H1 (cell line): ENCODE measurements around the gene AGT. TPM values are rescaled to one million over a fixed set of nuclear protein-coding genes. Genes with fewer than 3 reads are reported as not detected.

ENCODE experiments used
- CTCF ChIA-PET: fragments of 300-600 bp; sonication (Branson Sonifier 250); formaldehyde crosslinking; loops from one replicate; lab custom pipeline; 2021; ENCODE audit not compliant: partially characterized antibody; lab: Charles Lee
- POLR2A ChIA-PET: fragments of 300-600 bp; sonication (Branson Sonifier 250); formaldehyde crosslinking; loops from one replicate; lab custom pipeline; 2021; ENCODE audit warnings: inconsistent platforms; ENCODE audit not compliant: partially characterized antibody; lab: Charles Lee
- DNase-seq, 2 experiments: peaks; one replicate each; pipeline versions ENCODE4 v3.0.0 to v3.0.0-alpha.2; 2010 to 2022; ENCODE audit warnings: low spot score in 2 of 2, low read depth in 1 of 2, mixed read lengths in 1 of 2
- FAIRE-seq: peaks from 2 replicates; lab custom pipeline; 2011; peaks lifted over from hg19 to GRCh38; lab: Jason Lieb, UNC
- H2AFZ ChIP-seq: 2 replicates; pipeline ENCODE4 v1.8.1; 2012; ENCODE audit warnings: low read length, inconsistent platforms
- H2AK5ac ChIP-seq: 2 replicates; pipeline ENCODE4 v1.6.1; 2013; ENCODE audit warnings: low read depth, low read length
- H2BK120ac ChIP-seq: replicated peaks from 2 replicates; pipeline ENCODE3; 2013; ENCODE audit warnings: low read depth, low read length, inconsistent platforms
- H2BK12ac ChIP-seq: 2 replicates; pipeline ENCODE4 v1.6.1; 2013; ENCODE audit warnings: low read depth, low read length
- H2BK15ac ChIP-seq: 2 replicates; pipeline ENCODE4 v1.6.1; 2013; ENCODE audit warnings: low read length
- H2BK20ac ChIP-seq: 2 replicates; pipeline ENCODE4 v1.6.1; 2013; ENCODE audit warnings: low read length
- H2BK5ac ChIP-seq: 2 replicates; pipeline ENCODE4 v1.6.1; 2013; ENCODE audit warnings: low read depth, low read length
- H3K14ac ChIP-seq: 2 replicates; pipeline ENCODE4 v1.6.1; 2013; ENCODE audit warnings: inconsistent platforms; ENCODE audit not compliant: insufficient read length
- H3K18ac ChIP-seq: 2 replicates; pipeline ENCODE4 v1.6.1; 2013; ENCODE audit warnings: low read length; ENCODE audit errors: extremely low read depth
- H3K23ac ChIP-seq: 2 replicates; pipeline ENCODE4 v1.6.1; 2013; ENCODE audit warnings: inconsistent platforms; ENCODE audit not compliant: insufficient read length
- H3K23me2 ChIP-seq: 2 replicates; pipeline ENCODE4 v1.6.1; 2013; ENCODE audit warnings: low read depth, low read length
- H3K27ac ChIP-seq: 2 replicates; pipeline ENCODE4 v1.6.1; 2011; ENCODE audit warnings: low read depth, low read length, inconsistent platforms
- H3K27me3 ChIP-seq, 4 experiments: replicated peaks in 1 of 4; 1 replicate in 1 of 4; 2 replicates in 3 of 4; pipeline versions ENCODE4 v1.6.1 to v1.8.1; 2011 to 2013; ENCODE audit warnings: low read length in 3 of 4, mild to moderate bottlenecking in 3 of 4, inconsistent platforms in 2 of 4, mixed read lengths in 2 of 4, moderate library complexity in 1 of 4; ENCODE audit not compliant: control insufficient read depth in 3 of 4, insufficient read depth in 3 of 4; ENCODE audit errors: extremely low read depth in 1 of 4
- H3K36me3 ChIP-seq, 4 experiments: 2 replicates each; pipeline versions ENCODE4 v1.6.1 to v1.8.1; 2011 to 2013; ENCODE audit warnings: mild to moderate bottlenecking in 4 of 4, low read length in 3 of 4, moderate library complexity in 2 of 4, control low read depth in 1 of 4, inconsistent platforms in 1 of 4; ENCODE audit not compliant: insufficient read depth in 4 of 4, control insufficient read depth in 2 of 4
- H3K4ac ChIP-seq: replicated peaks from 2 replicates; pipeline ENCODE3; 2013; ENCODE audit warnings: low read length, low read depth, mixed read lengths, inconsistent platforms; ENCODE audit not compliant: insufficient read length
- H3K4me1 ChIP-seq, 4 experiments: replicated peaks in 1 of 4; 1 replicate in 1 of 4; 2 replicates in 3 of 4; pipeline versions ENCODE4 v1.6.1 to v1.8.1; 2011 to 2013; ENCODE audit warnings: low read length in 3 of 4, inconsistent platforms in 2 of 4, mixed read lengths in 1 of 4; ENCODE audit not compliant: insufficient read depth in 4 of 4, control insufficient read depth in 3 of 4
- H3K4me2 ChIP-seq, 2 experiments: 2 replicates each; pipeline versions ENCODE4 v1.6.1 to v1.8.1; 2011 to 2013; ENCODE audit warnings: low read depth in 2 of 2, low read length in 2 of 2, control low read depth in 1 of 2, inconsistent platforms in 1 of 2, mild to moderate bottlenecking in 1 of 2; ENCODE audit not compliant: insufficient read depth in 1 of 2
- H3K4me3 ChIP-seq, 4 experiments: fragments of 200-600, 300-600 bp in 1 of 4; sonication (generic), shearing (Covaris generic), sonication (Bioruptor Twin) in 1 of 4; 2 replicates each; pipeline versions ENCODE4 v1.5.1 to v1.8.1; 2011 to 2016; ENCODE audit warnings: low read length in 4 of 4, low read depth in 3 of 4, control low read depth in 2 of 4, inconsistent platforms in 2 of 4, mild to moderate bottlenecking in 2 of 4, mixed read lengths in 1 of 4, moderate library complexity in 1 of 4; ENCODE audit not compliant: insufficient read depth in 2 of 4; ENCODE audit errors: extremely low read depth in 1 of 4
- H3K56ac ChIP-seq: replicated peaks from 2 replicates; pipeline ENCODE3; 2013; ENCODE audit warnings: low read depth, mild to moderate bottlenecking, mixed read lengths, low read length, inconsistent platforms; ENCODE audit not compliant: insufficient read length
- H3K79me1 ChIP-seq: 2 replicates; pipeline ENCODE4 v1.6.1; 2013; ENCODE audit warnings: low read depth, low read length, control low read depth
- H3K79me2 ChIP-seq, 2 experiments: 2 replicates each; pipeline versions ENCODE4 v1.6.1 to v1.8.1; 2012 to 2013; ENCODE audit warnings: low read length in 2 of 2, mild to moderate bottlenecking in 2 of 2, inconsistent platforms in 1 of 2; ENCODE audit not compliant: insufficient read depth in 2 of 2, control insufficient read depth in 1 of 2
- H3K9ac ChIP-seq, 4 experiments: replicated peaks in 1 of 4; 1 replicate in 1 of 4; 2 replicates in 3 of 4; pipeline versions ENCODE4 v1.6.1 to v1.8.1; 2011 to 2013; ENCODE audit warnings: low read depth in 3 of 4, low read length in 3 of 4, control low read depth in 2 of 4, mild to moderate bottlenecking in 2 of 4, moderate library complexity in 2 of 4, inconsistent platforms in 1 of 4; ENCODE audit errors: extremely low read depth in 1 of 4
- H3K9me3 ChIP-seq, 2 experiments: 2 replicates each; pipeline versions ENCODE4 v1.6.1 to v1.8.1; 2012 to 2013; ENCODE audit warnings: mild to moderate bottlenecking in 2 of 2, moderate library complexity in 2 of 2, control low read depth in 1 of 2, inconsistent platforms in 1 of 2, low read depth in 1 of 2, low read length in 1 of 2, mixed read lengths in 1 of 2; ENCODE audit not compliant: insufficient read depth in 2 of 2
- H4K20me1 ChIP-seq, 2 experiments: replicated peaks in 1 of 2; 2 replicates each; pipeline versions ENCODE3 to v1.8.1; 2011 to 2013; ENCODE audit warnings: inconsistent platforms in 2 of 2, low read length in 2 of 2, mild to moderate bottlenecking in 1 of 2; ENCODE audit not compliant: insufficient read depth in 2 of 2, control insufficient read depth in 1 of 2
- H4K5ac ChIP-seq: 2 replicates; pipeline ENCODE4 v1.6.1; 2013; ENCODE audit warnings: low read length, low read depth, mixed read lengths, inconsistent platforms; ENCODE audit not compliant: insufficient read length
- H4K8ac ChIP-seq: 2 replicates; pipeline ENCODE4 v1.8.0; 2013; ENCODE audit warnings: mild to moderate bottlenecking, moderate library complexity, low read length, inconsistent platforms; ENCODE audit not compliant: insufficient read depth; ENCODE audit errors: extremely low read depth
- H4K91ac ChIP-seq: replicated peaks from 2 replicates; pipeline ENCODE3; 2013; ENCODE audit warnings: low read length, mixed read lengths, inconsistent platforms; ENCODE audit not compliant: insufficient read length
- ATF3 ChIP-seq: IDR thresholded peaks from 2 replicates; pipeline ENCODE4 v1.6.1; 2011; ENCODE audit warnings: low read depth, mild to moderate bottlenecking, low read length; ENCODE audit not compliant: insufficient read depth
- CBX5 ChIP-seq: fragments of 300-800, 300-1000 bp; sonication (generic); IDR thresholded peaks from 2 replicates; pipeline ENCODE4 v1.7.1; 2016; ENCODE audit warnings: antibody characterized with exemption, low read length, low read depth
- CHD1 ChIP-seq: IDR thresholded peaks from 2 replicates; pipeline ENCODE4 v1.6.1; 2012; ENCODE audit warnings: low read depth, low read length, improper control_type of control experiment
- E2F6 ChIP-seq: IDR thresholded peaks from 2 replicates; pipeline ENCODE4 v1.6.1; 2012; ENCODE audit warnings: inconsistent platforms
- EZH2 ChIP-seq: fragments of 200-600 bp; sonication (generic); IDR thresholded peaks from 2 replicates; pipeline ENCODE4 v1.7.1; 2012; ENCODE audit warnings: low read depth, mild to moderate bottlenecking, moderate library complexity, low read length, inconsistent platforms; ENCODE audit not compliant: severe bottlenecking
- JUN ChIP-seq: IDR thresholded peaks from 2 replicates; pipeline ENCODE4 v1.6.1; 2011; ENCODE audit warnings: low read depth, mild to moderate bottlenecking, improper control_type of control experiment, low read length
- KDM1A ChIP-seq: fragments of 200-600, 300-600 bp; sonication (generic); IDR thresholded peaks from 2 replicates; pipeline ENCODE4 v1.7.1; 2016; ENCODE audit warnings: mild to moderate bottlenecking, low read length, borderline replicate concordance
- RAD21 ChIP-seq, 2 experiments: IDR thresholded peaks in 1 of 2; conservative IDR thresholded peaks in 1 of 2; 2 replicates each; pipeline ENCODE4 v1.6.1; 2011; ENCODE audit warnings: low read depth in 2 of 2, low read length in 2 of 2, improper control_type of control experiment in 1 of 2, inconsistent platforms in 1 of 2, mild to moderate bottlenecking in 1 of 2, moderate library complexity in 1 of 2
- SIRT6 ChIP-seq: IDR thresholded peaks from one replicate; pipeline ENCODE4 v1.7.1; 2012; ENCODE audit warnings: low read length, inconsistent platforms
- SIX5 ChIP-seq: IDR thresholded peaks from 2 replicates; pipeline ENCODE4 v1.6.1; 2011; ENCODE audit warnings: mild to moderate bottlenecking, low read depth, low read length
- TAF1 ChIP-seq: IDR thresholded peaks from 2 replicates; pipeline ENCODE4 v1.6.1; 2011; ENCODE audit warnings: mild to moderate bottlenecking, low read depth, low read length
- YY1 ChIP-seq: IDR thresholded peaks from 2 replicates; pipeline ENCODE4 v1.6.1; 2011; ENCODE audit warnings: low read depth, mild to moderate bottlenecking, low read length
- WGBS, 2 experiments: shearing (Covaris generic) in 1 of 2; methylation state at CpG; one replicate each; pipeline versions ENCODE4 v1.1.6 to v1.1.7; 2013 to 2015; ENCODE audit warnings: low lambda C conversion rate in 2 of 2, mixed read lengths in 2 of 2, inconsistent platforms in 1 of 2, low coverage in 1 of 2, missing lambda C conversion rate in 1 of 2; ENCODE audit not compliant: insufficient replicate concordance in 2 of 2, insufficient coverage in 1 of 2, insufficient read length in 1 of 2; ENCODE audit errors: extremely low coverage in 1 of 2, missing lambda C conversion rate in 1 of 2; 5-methylcytosine and 5-hydroxymethylcytosine counted together
- polyA plus RNA-seq, 7 experiments: library from polyadenylated mRNA; depleted of rRNA in 3 of 7; stranded (reverse) in 5 of 7; unstranded in 2 of 7; fragments of >200 nt in 5 of 7; fragments of 200-250 nt in 2 of 7; gene quantifications; 1 replicate in 5 of 7; 2 replicates in 1 of 7; 4 replicates in 1 of 7; pipeline versions ENCODE4 v1.2.1 to v1.2.3, GENCODE V29; 2011 to 2013; ENCODE audit warnings: missing spikeins in 2 of 7, mixed read lengths in 2 of 7
- total RNA-seq: library from RNA; stranded (reverse); fragmentation: NEBNext Ultra II Directional; extraction: Animal tissue kit (Norgen Biotek cat#: 25700); gene quantifications from 2 replicates; pipeline ENCODE4 v1.2.1, GENCODE V29; 2021

The AGT gene
- total and polyA plus RNA-seq, 2 of the 8 experiments (the other 6 are each of a cell fraction or from before 2014, with no cell fraction given): 0.20 TPM; not detected in 1

- peak overlapping the region; percentile 75 to 79; a peak in 3 of 4 replicates for H3K4me2 ChIP-seq
- peak overlapping the region; percentile 98 for H2BK20ac ChIP-seq
- H4K5ac ChIP-seq: peak overlapping the region; percentile 38
- H3K9ac ChIP-seq: peak overlapping the region in 2 of 4 experiments; percentile 16 to 34; a peak in 1 of 7 replicates
- peak overlapping the region; percentile 47 for H2BK120ac ChIP-seq
- H3K56ac ChIP-seq: no peak overlapping the region
- no peak overlapping the region for H3K14ac ChIP-seq
- POLR2A ChIA-PET: interaction anchor here (0.7 to 1.7 kb wide), 11 partner anchors 8 to 108 kb away, joined by 3 to 6 read pairs (median 3); no protein-coding TSS in a partner anchor
- peak overlapping the region; percentile 94 for H2BK5ac ChIP-seq
- H4K20me1 ChIP-seq: no peaks in the 10 kb centered on the region
- peak overlapping the region; percentile 87 for H3K27ac ChIP-seq
- peak overlapping the region; percentile 94 for H3K18ac ChIP-seq
- H3K79me2 ChIP-seq: no peaks in the 10 kb centered on the region
- peak overlapping the region; percentile 92 for H4K91ac ChIP-seq
- no peaks in the 10 kb centered on the region for H3K9me3 ChIP-seq
- H3K23ac ChIP-seq: no peak overlapping the region
- H3K23me2 ChIP-seq: peaks cover 2% of the 10 kb centered on the region; the same call in 1 of the 2 replicates
- H3K4ac ChIP-seq: peak overlapping the region; percentile 95
- H3K27me3 ChIP-seq: no peaks in the 10 kb centered on the region; a peak in 1 of 7 replicates
- H2AFZ ChIP-seq: no peak overlapping the region
- H2AK5ac ChIP-seq: no peak overlapping the region; the same call in 1 of the 2 replicates
- H3K4me3 ChIP-seq: peak overlapping the region in 1 of 4 experiments; percentile 57; a peak in 1 of 8 replicates
- WGBS, 2 experiments: 64% methylated on average over 5 of the region's 5 CpGs; no CpG with 5 or more reads in 1 of the 2 experiments
- CTCF ChIA-PET: interaction anchor here (0.8 to 3.2 kb wide), 6 partner anchors 8 to 410 kb away, joined by 3 to 9 read pairs (median 4); no protein-coding TSS in a partner anchor
- peaks cover 11 to 40% (median 26%) of the 10 kb centered on the region in 4 experiments for H3K4me1 ChIP-seq
- H4K8ac ChIP-seq: peak overlapping the region; percentile 89; the same call in 1 of the 2 replicates
- FAIRE-seq (no peak), DNase-seq (no peak)
- H2BK12ac ChIP-seq: 0 out of 2 replicates have a peak overlapping the region, but pooled peaks have one; percentile 90
- peak overlapping the region; percentile 18; the same call in 1 of the 2 replicates for H2BK15ac ChIP-seq
- H3K79me1 ChIP-seq: no peaks in the 10 kb centered on the region
- no peaks in the 10 kb centered on the region for H3K36me3 ChIP-seq
- no peak for TF ChIP-seq CBX5
- no peak for TF ChIP-seq TAF1
- no peak for TF ChIP-seq SIRT6
- no peak for TF ChIP-seq YY1
- no peak for TF ChIP-seq E2F6
- no peak for TF ChIP-seq KDM1A
- no peak for TF ChIP-seq ATF3
- TF ChIP-seq SIX5: no peak
- no peak for TF ChIP-seq RAD21 (IDR thresholded peaks at IDR 0.05 in 1 of 2, conservative IDR thresholded peaks at IDR 0.05 in 1 of 2; ENCODE audit: low read depth in 2 of 2, low read length in 2 of 2)
- no peak for TF ChIP-seq EZH2
- TF ChIP-seq JUN: no peak
- TF ChIP-seq CHD1: no peak
These were observed 39.3 kb upstream of the AGT start for GRCh38 chr1:230753191-230753585.
